CD4-positive, alpha-beta T cell treated with Interleukin-17A for 4 hours (primary cell): ENCODE results near the gene KLHL29.

Experiments used
- DNase-seq: peaks from one replicate; pipeline ENCODE4 v3.0.0-alpha.2; 2020; ENCODE audit warnings: mixed read lengths

The KLHL29 gene

DNA sequence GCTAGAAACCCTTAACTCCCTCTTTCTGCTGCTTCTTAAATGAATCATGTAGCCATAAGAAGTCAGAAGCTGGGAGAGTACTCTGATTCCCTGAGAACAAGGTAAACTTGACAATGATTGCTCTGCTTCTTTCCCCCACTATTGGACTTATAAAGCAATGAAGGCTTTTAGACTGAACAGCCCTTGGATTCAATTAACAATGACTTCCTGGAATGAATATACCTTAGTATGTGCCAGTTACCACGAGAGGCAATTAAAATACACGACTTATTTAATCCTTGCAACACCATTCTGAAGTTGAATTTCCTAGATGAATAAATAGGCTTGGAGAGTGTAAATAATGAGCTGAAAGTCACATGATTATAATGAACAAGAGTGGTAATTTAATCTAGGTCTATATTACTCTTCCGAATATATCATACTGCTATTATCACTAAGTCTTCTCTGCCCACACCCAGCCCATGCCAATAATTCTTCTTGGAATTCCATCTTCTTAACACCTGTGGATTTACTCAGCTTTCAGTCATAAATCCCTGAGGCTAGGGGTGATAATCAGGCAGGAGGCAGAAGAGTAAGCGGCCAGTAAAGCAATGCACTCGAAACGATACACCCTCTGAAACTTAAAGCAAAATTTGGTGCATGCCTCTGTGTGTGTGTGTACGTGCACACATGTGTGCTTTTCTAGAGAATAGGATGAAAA, 371.8 kb downstream of the KLHL29 start:
- DNase-seq: no peak

GRCh38 chr2:23757686-23758433, 372.9 kb downstream of the KLHL29 start:
- no peak for DNase-seq
